NCI-H146 treated with DMSO at 0.1 percent for 48 hours (cell line): ENCODE measurements around the gene SPATC1L.

Experiments used
- DNase-seq: peaks from one replicate; lab custom pipeline; 2025; ENCODE audit not compliant: unreplicated experiment; lab: John Stamatoyannopoulos, UW

Gene SPATC1L

DNA sequence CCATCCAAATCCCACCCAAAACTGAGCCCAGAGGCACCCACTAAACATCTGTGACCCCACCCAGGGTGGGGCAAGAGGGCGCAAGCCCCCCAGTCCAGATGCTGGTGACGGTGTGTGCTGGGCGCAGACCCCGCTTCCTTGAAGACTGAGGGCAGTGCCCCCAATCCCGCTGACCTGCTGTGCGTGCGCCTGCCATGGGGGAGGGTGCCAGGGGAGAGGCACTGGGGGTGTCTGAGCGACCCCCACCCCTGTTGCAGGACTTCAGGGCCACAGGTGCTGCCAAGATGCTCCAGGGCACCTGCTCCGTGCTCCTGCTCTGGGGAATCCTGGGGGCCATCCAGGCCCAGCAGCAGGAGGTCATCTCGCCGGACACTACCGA lies 73.1 kb downstream of the SPATC1L start:
- DNase-seq = no peak
